A172 (cell line): ENCODE data around the gene ADGRG2. TPM values are rescaled to one million over a fixed set of nuclear protein-coding genes. Genes with fewer than 3 reads are reported as not detected.
"Not testable (repeated sequence)": the region's sequence is repeated elsewhere in the genome, so short reads cannot be mapped to it uniquely, and the experiment has no call there.

Source experiments
- DNase-seq: peaks from one replicate; pipeline ENCODE4 v3.0.0-alpha.2; 2015; ENCODE audit warnings: low spot score
- total RNA-seq: library from RNA; depleted of rRNA; stranded (reverse); fragments of >200 nt; shearing (Covaris generic); gene quantifications from 2 replicates; pipeline ENCODE4 v1.2.3, GENCODE V29; 2014

Gene ADGRG2
- total RNA-seq, 1 experiment from 2014 or later: 5.8 TPM

GRCh38 chrX:19005909-19006308 lies 116.4 kb downstream of the ADGRG2 start:
- DNase-seq: no peak

GRCh38 chrX:19003756-19004155 lies 118.5 kb downstream of the ADGRG2 start:
- DNase-seq: no peak

- DNase-seq: no peak
Observed at GRCh38 chrX:18998653-18999052, 123.6 kb downstream of the ADGRG2 start.

GRCh38 chrX:18997916-18998315 lies 124.4 kb downstream of the ADGRG2 start:
- no peak for DNase-seq

- DNase-seq: no peak
Observed at GRCh38 chrX:18996536-18996935, 125.7 kb downstream of the ADGRG2 start.

- peak; percentile 36 for DNase-seq
Observed at GRCh38 chrX:18995221-18995620, 127.0 kb downstream of the ADGRG2 start.

GRCh38 chrX:18994713-18995112 lies 127.6 kb downstream of the ADGRG2 start:
- DNase-seq: peak; percentile 42

GRCh38 chrX:18992829-18993228 lies 129.4 kb downstream of the ADGRG2 start:
- no peak for DNase-seq

GRCh38 chrX:18985186-18985435 lies 137.2 kb downstream of the ADGRG2 start:
- no peak for DNase-seq

- peak; percentile 79 for DNase-seq
Observed at GRCh38 chrX:18984381-18985185, 137.7 kb downstream of the ADGRG2 start.

GRCh38 chrX:18983666-18984380 lies 138.4 kb downstream of the ADGRG2 start, which contains the start of gene PHKA2:
PHKA2 (minus strand) TSS chrX:18984114; CDS start chrX:18983932, 182 bp downstream.
- peak; percentile 30 for DNase-seq

- DNase-seq: no peak
Observed at GRCh38 chrX:18981124-18981807, 141.0 kb downstream of the ADGRG2 start.

GRCh38 chrX:18980262-18980661 lies 142.0 kb downstream of the ADGRG2 start:
- DNase-seq: not testable (repeated sequence)

GRCh38 chrX:18974993-18975392 lies 147.3 kb downstream of the ADGRG2 start:
- no peak for DNase-seq

- peak; percentile 12 for DNase-seq
Observed at GRCh38 chrX:18973527-18974192, 148.6 kb downstream of the ADGRG2 start.

GRCh38 chrX:18971506-18971905 lies 150.8 kb downstream of the ADGRG2 start:
- no peak for DNase-seq

- DNase-seq: no peak
Observed at GRCh38 chrX:18970465-18970864, 151.8 kb downstream of the ADGRG2 start.

- DNase-seq: no peak
Observed at GRCh38 chrX:18966624-18967023, 155.6 kb downstream of the ADGRG2 start.

GRCh38 chrX:18964901-18965300 lies 157.4 kb downstream of the ADGRG2 start:
- no peak for DNase-seq

- DNase-seq: no peak
Observed at GRCh38 chrX:18964026-18964425, 158.2 kb downstream of the ADGRG2 start.

GRCh38 chrX:18962329-18962728 lies 159.9 kb downstream of the ADGRG2 start:
- DNase-seq: no peak

GRCh38 chrX:18961686-18962085 lies 160.6 kb downstream of the ADGRG2 start:
- peak; percentile 12 for DNase-seq
